Stimulated activated CD8-positive, alpha-beta memory T cell treated with anti-CD3 and anti-CD28 coated beads, Interleukin-4, amount 100 ng/mL, for 24 hours (primary cell): ENCODE data around the gene SLC12A9.

ENCODE experiments used
- DNase-seq: peaks from one replicate; pipeline ENCODE4 v3.0.0-alpha.2; 2020; ENCODE audit warnings: low read depth

Gene SLC12A9

DNA sequence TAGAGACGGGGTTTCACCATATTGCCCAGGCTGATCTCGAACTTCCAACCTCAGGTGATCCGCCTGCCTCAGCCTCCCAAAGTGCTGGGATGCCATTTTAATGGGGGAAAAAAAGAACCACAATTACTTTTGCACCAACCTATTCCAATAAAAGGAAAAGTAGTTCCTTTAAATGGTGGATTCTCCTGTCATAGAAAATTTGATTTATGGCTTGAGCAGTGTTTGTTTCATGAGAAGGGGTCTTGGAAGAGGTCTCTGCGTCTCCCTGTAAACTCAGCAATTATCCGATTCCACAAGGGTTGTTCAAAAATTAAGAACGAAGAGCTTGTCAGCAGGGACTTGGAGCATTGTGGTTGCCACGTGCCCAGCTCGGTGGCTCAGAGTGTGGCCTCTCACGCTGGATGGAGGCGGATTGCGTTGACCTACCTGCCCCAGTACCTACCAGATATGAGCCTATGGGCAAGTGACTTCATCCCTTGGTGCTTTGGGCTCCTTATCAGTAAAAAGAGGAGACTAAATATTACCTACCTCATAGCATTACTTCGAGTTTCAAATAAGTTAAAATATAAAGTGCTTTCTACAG, 11.8 kb downstream of the SLC12A9 start:
- no peak for DNase-seq

DNA sequence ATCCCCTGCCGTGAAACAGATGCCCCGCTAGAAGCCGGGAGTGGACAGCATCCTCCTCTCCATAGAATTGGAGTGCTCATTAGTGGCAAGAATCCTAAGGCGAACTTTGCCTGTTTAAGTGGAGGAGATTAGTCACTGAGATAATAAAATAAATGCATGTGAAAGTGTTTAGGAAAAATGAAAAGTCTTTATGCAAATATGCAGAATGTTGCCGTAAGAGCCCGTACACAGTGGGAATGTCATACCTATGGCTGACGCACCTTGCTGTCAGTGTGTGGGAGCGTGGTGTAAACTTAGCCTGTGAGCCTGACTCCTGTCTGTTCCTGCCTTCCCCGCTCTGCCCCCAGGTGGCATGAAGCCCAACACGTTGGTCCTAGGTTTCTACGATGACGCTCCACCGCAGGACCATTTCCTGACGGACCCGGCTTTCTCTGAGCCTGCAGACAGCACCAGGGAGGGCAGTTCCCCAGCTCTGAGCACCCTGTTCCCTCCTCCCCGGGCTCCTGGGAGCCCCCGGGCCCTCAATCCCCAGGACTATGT, 12.9 kb downstream of the SLC12A9 start:
- DNase-seq: no peak

DNA sequence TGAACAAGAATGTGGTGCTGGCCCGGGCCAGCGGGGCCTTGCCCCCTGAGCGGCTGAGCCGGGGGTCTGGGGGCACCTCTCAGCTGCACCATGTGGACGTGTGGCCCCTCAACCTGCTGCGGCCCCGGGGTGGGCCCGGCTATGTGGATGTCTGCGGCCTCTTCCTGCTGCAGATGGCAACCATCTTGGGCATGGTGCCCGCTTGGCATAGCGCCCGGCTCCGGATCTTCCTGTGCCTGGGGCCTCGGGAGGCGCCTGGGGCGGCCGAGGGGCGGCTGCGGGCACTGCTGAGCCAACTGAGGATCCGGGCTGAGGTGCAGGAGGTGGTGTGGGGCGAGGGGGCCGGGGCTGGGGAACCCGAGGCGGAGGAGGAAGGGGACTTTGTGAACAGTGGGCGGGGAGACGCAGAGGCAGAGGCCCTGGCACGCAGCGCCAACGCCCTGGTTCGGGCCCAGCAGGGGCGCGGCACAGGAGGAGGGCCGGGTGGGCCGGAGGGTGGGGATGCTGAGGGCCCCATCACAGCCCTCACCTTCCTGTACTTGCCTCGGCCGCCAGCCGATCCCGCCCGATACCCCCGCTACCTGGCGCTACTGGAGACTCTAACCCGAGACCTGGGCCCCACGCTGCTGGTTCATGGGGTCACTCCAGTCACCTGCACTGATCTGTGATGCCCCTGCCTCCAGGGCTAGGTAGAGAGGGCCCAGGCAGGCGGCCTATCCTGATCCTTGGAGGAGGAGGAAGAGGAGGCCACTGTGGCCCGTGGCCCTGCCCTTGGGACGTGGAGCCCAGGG, 13.6 kb downstream of the SLC12A9 start:
- DNase-seq: no peak

DNA sequence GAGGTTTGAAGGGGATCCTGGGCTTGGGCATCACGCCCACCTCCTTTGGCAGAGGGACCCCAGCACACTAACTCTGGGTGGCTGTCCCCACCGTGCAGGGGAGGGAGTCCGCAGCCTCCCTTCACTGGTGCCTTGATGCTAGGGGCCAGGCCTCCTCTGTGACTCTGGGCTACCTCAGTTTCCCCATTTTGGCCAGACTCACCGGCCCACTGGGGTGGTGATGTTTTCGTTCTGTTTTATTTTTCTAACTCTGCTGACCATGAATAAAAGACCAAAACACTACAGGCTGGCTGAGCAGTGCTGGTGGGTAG, 14.2 kb downstream of the SLC12A9 start:
- no peak for DNase-seq

DNA sequence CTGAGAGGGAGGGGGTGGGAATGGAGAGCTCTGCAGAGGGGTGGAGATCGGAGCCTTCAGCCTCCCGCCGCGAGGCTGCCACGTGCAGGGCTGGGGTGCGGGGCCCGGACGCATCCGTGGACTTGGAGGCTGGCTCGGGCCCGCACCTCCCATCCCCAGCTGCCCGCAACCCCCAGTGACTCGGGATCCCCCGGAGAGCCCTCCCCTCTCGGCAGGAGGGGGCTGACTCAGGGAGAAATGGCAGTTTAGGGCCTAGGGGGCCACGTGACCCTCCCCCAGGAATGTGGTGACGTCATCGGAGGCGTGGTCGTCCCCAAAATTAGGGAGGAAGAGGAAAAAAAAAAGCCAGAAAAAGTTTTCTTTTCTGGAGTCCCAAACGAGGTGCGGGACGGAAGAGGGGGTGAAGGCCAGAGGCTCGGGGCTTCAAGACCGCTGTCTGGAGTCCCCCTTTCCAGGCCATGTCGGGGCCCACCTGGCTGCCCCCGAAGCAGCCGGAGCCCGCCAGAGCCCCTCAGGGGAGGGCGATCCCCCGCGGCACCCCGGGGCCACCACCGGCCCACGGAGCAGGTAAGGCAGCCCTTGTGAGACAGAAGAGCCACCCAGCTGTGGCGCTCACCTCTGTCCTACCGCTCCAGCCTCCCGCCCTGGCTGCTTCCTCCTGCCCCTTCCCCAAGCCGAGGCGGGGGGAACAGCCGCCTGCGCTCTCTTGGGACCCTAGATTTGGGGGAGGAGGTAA, 14.7 kb downstream of the SLC12A9 start, which contains the start of gene TRIP6:
TRIP6 (plus strand) TSS at position 348 of the 736 bp plus-strand sequence; CDS start at position 459, 111 bp downstream.
- DNase-seq: peak; percentile 59

DNA sequence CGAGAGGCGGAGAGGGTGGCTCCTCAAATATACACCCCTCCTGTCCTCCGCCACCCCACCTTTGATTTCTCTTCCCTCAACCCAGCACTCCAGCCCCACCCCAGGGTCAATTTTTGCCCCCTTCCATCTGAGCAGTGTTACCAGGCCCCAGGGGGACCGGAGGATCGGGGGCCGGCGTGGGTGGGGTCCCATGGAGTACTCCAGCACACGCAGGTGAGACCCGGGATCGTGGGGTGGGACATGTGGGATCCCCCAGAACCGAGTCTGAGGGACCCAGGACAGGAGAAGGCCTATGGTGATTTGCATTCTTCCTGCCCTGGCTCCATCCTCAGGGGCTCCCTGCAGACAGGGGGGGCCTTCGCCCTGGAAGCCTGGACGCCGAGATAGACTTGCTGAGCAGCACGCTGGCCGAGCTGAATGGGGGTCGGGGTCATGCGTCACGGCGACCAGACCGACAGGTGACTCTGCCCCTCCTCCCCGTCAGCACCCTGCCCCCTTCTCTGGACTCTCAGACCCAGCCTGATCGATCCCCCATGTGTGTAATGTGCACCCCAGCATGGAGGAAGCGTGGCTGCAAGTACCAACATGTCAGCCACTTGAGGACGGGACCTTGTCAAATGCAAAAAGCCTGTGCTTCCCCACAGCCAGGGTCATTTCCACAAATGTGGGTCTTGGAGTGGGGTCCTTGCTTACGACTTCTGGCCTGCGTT, 15.4 kb downstream of the SLC12A9 start:
- no peak for DNase-seq

DNA sequence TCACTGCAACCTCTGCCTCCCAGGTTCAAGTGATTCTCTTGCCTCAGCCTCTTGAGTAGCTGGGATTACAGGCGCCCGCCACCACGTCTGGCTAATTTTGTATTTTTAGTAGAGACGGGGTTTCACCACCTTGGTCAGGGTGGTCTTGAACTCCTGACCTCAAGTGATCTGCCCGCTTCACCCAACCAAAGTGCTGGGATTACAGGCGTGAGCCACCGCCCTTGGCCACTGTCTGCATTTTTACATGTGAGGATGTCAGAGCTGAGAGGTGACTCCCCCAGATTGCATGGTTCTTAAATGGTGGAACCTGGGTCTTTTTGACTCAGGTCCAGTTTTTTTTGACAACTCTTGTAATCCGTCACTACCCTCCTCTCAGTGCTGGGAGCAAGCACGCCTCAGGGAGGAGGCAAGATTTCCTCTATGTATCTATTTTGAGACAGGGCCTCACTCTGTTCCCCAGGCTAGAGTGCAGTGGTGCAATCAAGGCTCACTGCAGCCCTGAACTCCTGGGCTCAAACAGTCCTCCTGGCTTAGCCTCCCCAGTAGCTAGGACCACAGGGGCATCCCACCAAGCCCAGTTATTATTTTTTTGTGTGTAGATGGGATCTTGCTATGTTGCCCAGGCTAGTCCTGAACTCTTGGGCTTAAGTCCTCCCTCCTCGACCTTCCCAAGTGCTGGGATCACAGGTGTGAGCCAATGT, 21.2 kb downstream of the SLC12A9 start:
- no peak for DNase-seq

DNA sequence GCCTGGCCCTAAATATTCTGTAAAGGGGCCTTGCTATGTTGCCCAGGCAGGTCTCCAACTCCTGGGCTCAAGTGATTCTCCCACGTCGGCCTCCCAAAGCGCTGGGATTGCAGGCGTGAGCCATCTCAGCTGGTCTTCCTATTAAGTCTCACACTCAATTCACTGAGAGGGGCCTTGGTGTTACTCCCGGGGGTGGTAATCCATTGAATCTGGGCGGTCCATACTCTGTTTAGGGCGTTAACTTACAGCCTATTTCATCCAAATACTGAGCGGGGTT, 21.7 kb downstream of the SLC12A9 start:
- DNase-seq: no peak

DNA sequence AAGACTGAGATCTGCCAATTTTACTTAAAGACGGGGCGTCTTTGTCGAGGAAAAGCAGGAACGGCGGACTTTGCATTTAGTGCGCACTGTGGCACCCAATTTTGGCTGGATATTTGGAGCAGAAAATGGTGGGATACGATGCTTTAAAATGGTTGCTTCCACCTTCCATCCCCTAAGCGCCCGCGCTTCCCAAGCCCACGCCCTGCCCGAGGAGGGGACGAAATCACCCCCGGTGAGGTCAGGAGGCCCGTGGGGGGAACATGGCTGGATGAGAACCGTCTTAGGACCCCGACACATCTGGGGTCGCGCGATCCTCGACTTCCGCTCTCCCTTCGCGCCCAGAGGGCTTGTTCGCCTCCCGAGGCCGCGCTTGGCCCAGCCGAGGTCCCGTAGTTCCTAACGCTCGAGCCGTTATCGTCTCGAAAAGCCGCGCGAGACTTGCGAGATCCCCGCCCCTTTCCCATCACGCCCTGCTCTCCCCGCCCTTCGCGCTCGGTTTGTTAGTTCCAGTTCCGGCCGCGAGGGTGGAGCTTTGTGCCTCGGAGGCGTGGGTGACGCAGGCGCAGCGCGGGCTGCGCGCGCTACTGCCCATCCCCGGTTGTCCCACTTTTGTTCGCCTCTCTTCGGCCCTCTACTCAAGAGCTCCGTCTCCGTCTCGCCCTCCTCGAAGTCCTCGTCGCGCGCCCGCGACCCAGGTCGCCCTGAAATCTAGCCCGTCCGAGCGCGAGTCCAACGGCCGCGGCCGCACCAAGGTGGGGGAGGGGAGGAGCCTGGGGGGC, 22.3 kb downstream of the SLC12A9 start, which contains the start of gene SRRT:
SRRT (plus strand) TSS at position 527 of the 779 bp plus-strand sequence. CDS start 488 bp downstream, outside the sequence.
- DNase-seq: peak; percentile 98

DNA sequence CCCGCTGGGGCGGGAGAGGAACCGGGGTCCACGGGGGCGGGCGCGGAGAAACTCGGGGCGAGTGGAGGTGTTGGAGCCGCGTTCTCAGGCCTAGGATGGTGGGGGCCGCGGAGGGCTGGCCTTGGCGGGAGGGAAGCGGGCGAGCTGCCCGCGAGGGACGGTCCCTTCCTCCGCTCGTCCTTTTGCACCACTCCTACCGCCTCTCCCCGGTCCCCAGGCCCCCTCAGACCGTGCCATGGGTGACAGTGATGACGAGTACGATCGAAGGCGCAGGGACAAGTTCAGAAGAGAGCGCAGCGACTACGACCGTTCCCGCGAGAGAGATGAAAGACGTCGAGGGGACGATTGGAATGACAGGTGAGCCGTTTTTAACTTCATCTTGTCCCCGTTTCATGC, 22.8 kb downstream of the SLC12A9 start:
- DNase-seq: no peak

DNA sequence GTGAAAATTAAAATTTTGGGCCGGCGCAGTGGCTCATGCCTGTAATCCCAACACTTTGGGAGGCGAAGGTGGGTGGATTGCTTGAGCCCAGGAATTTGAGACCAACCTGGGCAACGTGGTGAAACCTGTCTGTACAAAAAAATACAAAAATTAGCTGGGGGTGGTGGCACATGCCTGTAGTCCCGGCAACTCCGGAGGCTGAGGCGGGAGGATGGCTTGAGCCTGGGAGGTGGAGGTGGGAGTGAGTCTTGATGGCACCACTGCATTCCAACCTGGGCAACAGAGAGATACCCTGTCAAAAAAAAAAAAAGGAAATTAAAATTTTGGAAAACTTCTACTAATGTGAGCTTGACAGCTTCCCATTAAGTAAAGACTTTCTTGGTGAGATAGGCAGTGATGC, 25.5 kb downstream of the SLC12A9 start:
- DNase-seq: no peak

DNA sequence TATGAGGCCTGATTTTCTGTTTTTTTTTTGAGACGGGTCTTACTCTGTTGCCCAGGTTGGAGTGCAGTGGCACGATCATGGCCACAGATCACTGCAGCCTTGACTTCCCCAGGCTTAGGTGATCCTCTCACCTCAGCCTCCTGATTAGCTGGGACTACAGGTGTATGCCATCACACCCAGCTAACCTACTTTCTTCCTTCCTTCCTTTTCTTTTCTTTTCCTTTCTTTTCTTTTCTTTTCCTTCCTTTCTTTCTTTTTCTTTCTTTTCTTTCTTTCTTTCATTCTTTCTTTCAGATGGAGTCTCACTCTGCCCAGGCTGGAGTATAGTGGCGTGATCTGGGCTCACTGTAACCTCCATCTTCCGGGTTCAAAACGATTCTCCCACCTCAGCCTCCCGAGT, 26.2 kb downstream of the SLC12A9 start:
- DNase-seq: no peak

DNA sequence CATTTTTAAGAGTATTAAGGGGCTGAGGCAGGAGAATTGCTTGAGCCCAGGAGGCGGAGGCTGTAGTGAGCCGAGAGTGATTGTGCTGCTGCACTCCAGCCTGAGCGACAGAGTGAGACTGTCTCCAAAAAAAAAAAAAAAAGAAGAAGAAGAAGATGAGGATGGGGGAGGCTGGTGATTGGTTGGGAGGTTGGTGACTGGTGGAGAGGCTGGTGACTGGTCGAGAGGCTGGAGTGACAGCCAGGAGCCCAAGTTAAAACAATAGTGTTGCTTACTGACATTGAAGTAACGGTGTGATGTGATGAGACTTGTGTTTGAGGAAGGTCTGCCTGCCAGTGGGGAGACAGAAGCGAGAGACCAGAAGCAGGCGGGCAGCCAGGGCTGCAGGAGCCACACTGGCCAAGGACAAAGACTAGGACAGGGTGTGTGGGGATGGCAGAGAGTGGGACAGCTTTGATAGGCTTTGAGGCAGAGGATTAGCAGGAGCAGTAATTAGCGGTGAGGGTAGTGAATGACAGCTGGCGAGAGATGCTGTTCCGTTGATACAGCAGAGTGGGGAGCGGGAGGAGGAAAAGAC, 27.3 kb downstream of the SLC12A9 start:
- no peak for DNase-seq

DNA sequence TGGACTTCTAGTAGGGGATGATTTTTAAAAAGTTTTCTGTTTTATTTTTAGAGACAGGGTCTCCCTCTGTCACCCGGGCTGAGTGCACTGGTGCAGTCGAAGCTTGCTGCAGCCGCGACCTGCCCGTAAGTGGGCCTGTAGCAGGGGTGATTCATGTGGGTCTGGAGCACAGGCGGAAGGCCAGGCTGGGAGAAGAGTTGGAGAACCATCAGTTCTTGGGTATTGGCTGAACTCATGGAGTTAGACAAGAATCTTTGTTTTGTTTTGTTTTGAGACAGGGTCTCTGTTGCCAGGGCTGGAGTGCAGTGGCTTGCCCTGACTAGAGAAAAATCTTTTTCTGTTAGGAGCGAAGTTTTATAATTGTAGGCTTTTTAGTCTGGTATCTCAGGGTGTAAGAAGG, 28.1 kb downstream of the SLC12A9 start:
- DNase-seq: no peak

DNA sequence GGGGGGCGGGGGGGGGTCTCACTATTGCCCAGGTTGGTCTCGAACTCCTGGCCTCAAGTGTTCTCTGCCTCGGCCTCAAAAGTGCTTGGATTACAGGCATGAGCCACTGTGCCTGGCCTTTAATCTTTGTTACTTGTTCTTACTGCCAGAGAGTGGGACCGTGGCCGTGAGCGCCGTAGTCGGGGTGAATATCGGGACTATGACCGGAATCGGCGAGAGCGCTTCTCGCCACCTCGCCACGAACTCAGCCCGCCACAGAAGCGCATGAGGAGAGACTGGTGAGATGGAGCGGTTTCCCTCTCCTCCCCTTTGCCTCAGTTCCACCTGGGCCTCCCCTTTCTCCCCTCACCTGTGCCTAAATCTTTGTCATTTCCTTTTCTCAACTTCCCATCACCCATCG, 28.6 kb downstream of the SLC12A9 start:
- DNase-seq: no peak

DNA sequence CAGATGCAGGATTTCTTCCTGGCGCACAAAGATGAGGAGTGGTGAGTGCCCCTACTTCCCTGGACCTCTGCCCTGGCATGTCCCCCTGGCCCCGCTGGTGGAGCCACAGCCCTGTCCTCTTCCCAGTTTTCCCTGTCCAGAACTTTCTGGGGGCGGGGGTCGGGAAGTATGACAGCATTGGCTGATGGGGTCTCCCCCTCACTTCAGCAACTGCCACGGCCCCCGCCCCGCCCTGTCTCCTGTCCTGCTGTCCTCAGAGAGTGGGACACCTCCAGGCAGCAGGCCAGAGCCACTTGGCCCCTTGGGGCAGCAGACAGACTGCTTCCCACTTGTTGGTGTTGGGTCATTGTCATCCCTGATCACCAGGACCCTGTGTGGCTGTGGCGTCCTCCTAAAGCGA, 29.7 kb downstream of the SLC12A9 start:
- DNase-seq: no peak

DNA sequence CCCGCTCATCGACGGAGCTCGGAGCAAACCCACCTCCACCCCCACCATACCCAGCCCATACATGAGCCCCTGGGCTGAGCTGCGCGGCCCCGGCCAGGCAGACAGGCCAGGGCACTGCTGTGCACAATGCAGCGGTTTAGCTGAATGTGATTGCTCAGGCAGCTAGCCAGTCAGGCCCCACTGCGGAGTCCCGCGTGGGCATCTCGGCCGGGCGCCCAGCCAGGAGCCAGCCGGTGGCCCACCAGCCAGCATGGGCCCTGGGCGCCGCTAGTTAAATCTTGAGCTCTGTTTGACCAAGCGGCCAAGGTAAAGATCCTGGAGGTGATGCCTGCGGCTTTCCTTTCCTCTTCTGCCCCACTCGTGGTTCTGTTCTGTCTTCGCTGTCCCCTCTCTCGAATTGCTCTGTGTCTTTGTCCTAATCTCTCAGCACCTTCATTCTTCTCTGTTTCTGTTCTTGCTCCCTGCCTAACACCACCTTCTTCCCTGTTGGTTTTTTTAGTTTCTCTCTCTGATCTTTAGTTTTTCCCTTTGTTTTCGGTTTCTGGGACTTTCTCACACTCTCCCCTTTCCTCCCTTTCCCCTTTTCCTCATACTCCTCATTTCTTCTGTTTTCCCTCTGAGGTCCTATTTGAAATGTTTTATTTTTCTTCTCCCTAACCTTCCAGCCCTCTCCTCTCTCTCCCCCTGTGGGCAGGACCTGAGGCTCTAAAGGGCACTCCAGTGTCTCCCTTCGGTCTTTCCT, 30.4 kb downstream of the SLC12A9 start:
- DNase-seq: no peak

DNA sequence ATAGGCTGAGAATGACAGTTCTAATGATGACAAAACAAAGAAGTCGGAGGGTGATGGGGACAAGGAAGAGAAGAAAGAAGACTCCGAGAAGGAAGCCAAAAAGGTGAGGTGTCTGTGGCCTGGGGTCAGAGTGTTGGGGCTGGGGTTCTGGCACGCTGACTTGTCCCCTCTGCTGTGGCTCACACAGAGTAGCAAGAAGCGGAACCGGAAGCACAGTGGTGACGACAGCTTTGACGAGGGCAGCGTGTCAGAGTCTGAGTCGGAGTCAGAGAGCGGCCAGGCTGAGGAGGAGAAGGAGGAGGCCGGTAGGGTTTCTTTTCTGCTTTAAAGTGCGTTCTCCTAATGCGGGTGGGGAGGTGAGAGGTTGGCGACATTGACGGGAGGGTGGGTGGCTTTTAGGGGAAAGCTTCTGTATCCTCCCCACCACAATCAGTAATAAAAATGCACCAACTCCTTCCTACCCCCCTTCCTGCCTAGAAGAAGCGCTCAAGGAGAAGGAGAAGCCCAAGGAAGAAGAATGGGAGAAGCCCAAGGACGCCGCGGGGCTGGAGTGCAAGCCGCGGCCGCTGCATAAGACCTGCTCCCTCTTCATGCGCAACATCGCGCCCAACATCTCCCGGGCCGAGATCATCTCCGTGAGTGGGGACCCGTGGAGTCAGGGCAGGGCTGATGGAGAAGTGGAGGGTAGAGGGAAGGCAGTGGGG, 32.4 kb downstream of the SLC12A9 start:
- no peak for DNase-seq

DNA sequence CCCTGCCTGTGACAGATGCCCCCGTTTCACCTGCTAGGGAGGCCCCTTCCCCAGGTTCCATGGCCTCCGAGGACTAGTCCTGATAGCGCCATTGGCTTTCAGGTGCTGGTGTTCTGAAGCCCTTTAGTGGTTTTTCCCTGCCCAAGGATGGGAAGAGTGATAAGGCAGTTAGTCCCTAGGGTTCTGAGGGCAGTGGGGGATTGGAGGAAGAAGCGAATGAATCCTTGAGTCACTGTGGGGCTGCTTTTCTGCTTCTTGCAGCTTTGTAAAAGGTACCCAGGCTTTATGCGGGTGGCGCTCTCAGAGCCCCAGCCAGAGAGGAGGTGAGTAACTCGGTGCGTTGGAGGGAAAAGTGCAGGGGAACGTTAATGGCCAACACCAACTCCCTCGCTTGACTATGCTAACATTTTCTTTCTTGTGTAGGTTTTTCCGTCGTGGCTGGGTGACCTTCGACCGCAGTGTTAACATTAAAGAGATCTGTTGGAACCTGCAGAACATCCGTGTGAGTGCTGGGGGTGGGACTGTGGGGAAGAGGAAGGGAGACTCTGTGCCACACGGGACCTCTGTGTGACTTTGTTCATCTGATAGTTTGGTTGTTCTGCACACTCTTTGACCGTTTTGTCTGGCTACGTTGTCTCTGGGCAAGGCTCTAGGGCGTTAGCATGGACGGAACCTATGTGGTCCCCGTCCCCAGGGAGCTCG, 33.1 kb downstream of the SLC12A9 start:
- DNase-seq: no peak
